H1 (cell line): ENCODE data around the gene MAPK4.

Source experiments
- CREB1 ChIP-seq: IDR thresholded peaks from 2 replicates; pipeline ENCODE4 v1.6.1; 2012; ENCODE audit warnings: inconsistent platforms
- CTCF ChIP-seq, 3 experiments: IDR thresholded peaks; 1 replicate in 2 of 3; 2 replicates in 1 of 3; pipeline versions ENCODE4 v1.5.1 to v1.6.1; 2011; ENCODE audit warnings: low read length in 3 of 3, mild to moderate bottlenecking in 3 of 3, inconsistent platforms in 2 of 3, low read depth in 1 of 3, moderate library complexity in 1 of 3; ENCODE audit not compliant: insufficient read depth in 1 of 3; ENCODE audit errors: control extremely low read depth in 1 of 3
- POU5F1 ChIP-seq: IDR thresholded peaks from 2 replicates; pipeline ENCODE4 v1.6.1; 2011; ENCODE audit warnings: low read depth, mild to moderate bottlenecking, low read length, moderate library complexity

- TF ChIP-seq CREB1 (no peak), CTCF (IDR thresholded peaks at IDR 0.05; ENCODE audit: control extremely low read depth in 1 of 3, insufficient read depth in 1 of 3, low read depth in 1 of 3, low read length in 3 of 3) (no peak), POU5F1 (no peak)
Measured at GRCh38 chr18:50666536-50666935, 106.6 kb downstream of the MAPK4 start.
